ENCODE results near the gene SCUBE1. TPM values are rescaled to one million over a fixed set of nuclear protein-coding genes. Genes with fewer than 3 reads are reported as not detected.

SCUBE1 gene
- total RNA-seq, 1 donor from 2014 or later: 25.9 TPM

DNA sequence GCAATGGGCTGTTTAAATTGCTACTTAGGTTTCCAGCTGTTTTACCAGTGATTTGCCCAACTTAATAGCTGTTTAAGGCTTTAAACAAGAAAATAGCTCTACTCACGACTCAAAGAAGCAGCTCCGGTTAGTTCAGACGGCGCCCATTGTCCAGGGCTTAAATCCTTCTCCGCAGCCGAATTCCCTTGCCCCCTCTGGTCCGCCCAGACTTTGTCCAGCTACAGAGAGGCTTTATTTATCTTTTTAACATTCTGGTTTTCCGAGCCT lies 20.9 kb upstream of the SCUBE1 start:
- peak overlapping the region; percentile 68 for H3K4me2 ChIP-seq
- H3K36me3 Mint-ChIP-seq: no peaks in the 10 kb centered on the region
- H3K27me3 Mint-ChIP-seq (ENCODE audit: insufficient read depth, low read depth): peaks cover 24% of the 10 kb centered on the region
- peak; percentile 95 for DNase-seq (ENCODE audit: low spot score)
- no peaks in the 10 kb centered on the region for H4K20me1 ChIP-seq (ENCODE audit: low read depth)
- TF ChIP-seq EZH2phosphoT487 (IDR thresholded peaks at IDR 0.05) (peak; percentile 69), EZH2 (IDR thresholded peaks at IDR 0.05) (no peak)
- no peaks in the 10 kb centered on the region for H3K9me3 Mint-ChIP-seq
- H3K9me3 ChIP-seq (ENCODE audit: low read depth): no peaks in the 10 kb centered on the region
- peaks cover 36% of the 10 kb centered on the region for H3K4me1 Mint-ChIP-seq
- H3K27ac Mint-ChIP-seq: peak overlapping the region; percentile 65
- peaks cover 36% of the 10 kb centered on the region for H3F3A ChIP-seq (ENCODE audit: low read depth)
- H3K36me3 ChIP-seq: no peaks in the 10 kb centered on the region
- peak overlapping the region; percentile 92 for H3K27ac ChIP-seq
- H3K79me2 ChIP-seq (ENCODE audit: low read depth): no peaks in the 10 kb centered on the region
- peak overlapping the region; percentile 37 for H3K4me3 Mint-ChIP-seq
- H3K4me3 ChIP-seq: no peak overlapping the region
- H2AFZ ChIP-seq (replicated peaks): no peak overlapping the region
- H3K9ac ChIP-seq: no peak overlapping the region
- peaks cover 56% of the 10 kb centered on the region for H3K4me1 ChIP-seq
- peaks cover 7% of the 10 kb centered on the region for H3K27me3 ChIP-seq

DNA sequence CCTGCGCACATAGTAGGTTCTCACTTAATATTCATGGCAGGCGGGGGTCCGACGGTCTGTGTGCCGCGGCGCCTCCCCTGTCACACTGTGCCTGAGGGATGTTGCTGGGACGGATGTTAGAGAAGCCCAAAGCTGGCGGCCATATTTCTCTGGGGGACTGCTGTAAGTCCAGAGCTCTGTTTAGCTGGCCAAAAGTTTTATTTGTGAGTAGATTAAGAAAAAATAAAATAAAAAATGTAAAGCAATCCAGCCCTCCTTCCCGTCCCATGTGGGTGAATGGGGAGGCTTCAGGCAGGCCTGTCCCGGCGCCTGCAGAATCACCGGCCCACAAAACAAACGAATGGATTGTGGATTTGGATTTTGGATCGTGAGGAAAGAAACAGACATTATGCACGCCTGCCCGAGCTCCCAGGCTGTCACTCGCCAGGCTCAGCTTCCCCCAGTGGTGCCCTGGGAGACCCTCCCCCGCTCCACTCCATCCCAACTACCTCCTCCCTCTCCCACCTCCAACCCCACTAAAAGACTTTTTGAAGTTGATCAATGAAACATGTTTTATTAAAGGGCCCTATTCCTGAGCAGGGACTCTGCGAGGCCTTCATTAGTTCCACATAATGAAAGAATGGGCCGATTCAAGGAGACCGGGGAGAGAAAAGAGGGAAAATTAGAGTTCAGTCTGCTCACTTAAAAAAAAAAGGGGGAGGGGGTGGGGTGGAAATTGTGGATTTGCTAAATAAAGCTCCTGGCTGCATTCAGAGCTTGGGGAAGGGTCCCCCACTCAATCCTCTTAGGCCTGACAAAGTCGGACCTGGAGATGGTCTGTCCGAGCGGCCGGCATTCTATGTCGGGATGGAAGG lies 20.4 kb upstream of the SCUBE1 start:
- Histone ChIP-seq H3K4me1 (peaks cover 56% of the 10 kb centered on the region), H2AFZ (replicated peaks) (no peak overlapping the region), H3K9ac (no peak overlapping the region), H3F3A (ENCODE audit: low read depth) (peaks cover 36% of the 10 kb centered on the region), H3K27ac (peak overlapping the region; percentile 92), H3K36me3 (no peaks in the 10 kb centered on the region), H3K9me3 (ENCODE audit: low read depth) (no peaks in the 10 kb centered on the region), H3K4me2 (peak overlapping the region; percentile 68), H3K79me2 (ENCODE audit: low read depth) (no peaks in the 10 kb centered on the region), H4K20me1 (ENCODE audit: low read depth) (no peaks in the 10 kb centered on the region), H3K4me3 (peak overlapping the region; percentile 25), H3K27me3 (peaks cover 7% of the 10 kb centered on the region)
- H3K4me3 Mint-ChIP-seq: peak overlapping the region; percentile 57
- peaks cover 36% of the 10 kb centered on the region for H3K4me1 Mint-ChIP-seq
- TF ChIP-seq EZH2phosphoT487 (IDR thresholded peaks at IDR 0.05) (no peak), EZH2 (IDR thresholded peaks at IDR 0.05) (peak; percentile 59)
- TF ChIP-seq, protein P1, sequence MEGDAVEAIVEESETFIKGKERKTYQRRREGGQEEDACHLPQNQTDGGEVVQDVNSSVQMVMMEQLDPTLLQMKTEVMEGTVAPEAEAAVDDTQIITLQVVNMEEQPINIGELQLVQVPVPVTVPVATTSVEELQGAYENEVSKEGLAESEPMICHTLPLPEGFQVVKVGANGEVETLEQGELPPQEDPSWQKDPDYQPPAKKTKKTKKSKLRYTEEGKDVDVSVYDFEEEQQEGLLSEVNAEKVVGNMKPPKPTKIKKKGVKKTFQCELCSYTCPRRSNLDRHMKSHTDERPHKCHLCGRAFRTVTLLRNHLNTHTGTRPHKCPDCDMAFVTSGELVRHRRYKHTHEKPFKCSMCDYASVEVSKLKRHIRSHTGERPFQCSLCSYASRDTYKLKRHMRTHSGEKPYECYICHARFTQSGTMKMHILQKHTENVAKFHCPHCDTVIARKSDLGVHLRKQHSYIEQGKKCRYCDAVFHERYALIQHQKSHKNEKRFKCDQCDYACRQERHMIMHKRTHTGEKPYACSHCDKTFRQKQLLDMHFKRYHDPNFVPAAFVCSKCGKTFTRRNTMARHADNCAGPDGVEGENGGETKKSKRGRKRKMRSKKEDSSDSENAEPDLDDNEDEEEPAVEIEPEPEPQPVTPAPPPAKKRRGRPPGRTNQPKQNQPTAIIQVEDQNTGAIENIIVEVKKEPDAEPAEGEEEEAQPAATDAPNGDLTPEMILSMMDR (IDR thresholded peaks at IDR 0.05): no peak
- H3K27ac Mint-ChIP-seq: peak overlapping the region; percentile 85
- H3K9me3 Mint-ChIP-seq: no peaks in the 10 kb centered on the region
- peak; percentile 89 for DNase-seq (ENCODE audit: low spot score)
- H3K27me3 Mint-ChIP-seq (ENCODE audit: insufficient read depth, low read depth): peaks cover 24% of the 10 kb centered on the region
- no peaks in the 10 kb centered on the region for H3K36me3 Mint-ChIP-seq

DNA sequence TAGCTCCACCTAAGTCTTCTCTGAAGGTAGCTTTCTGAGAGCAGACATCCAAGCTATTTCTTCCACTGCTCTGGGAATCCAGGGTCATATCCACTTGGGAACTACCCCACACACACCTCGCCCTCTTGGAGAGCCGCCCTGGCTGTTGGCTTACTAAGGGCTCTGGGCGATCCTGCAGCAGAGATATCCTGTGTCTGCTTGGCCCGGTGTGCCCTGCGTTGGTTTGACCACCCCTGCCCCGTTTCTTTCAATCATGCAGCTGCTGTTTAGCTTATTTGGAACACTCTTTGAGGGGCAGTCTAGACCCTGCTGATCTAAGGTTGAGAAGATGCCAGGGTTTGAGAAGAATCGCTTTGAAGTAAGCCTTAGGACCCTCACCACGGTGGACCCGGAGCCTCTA lies 17.4 kb upstream of the SCUBE1 start:
- Mint-ChIP-seq H3K36me3 (no peaks in the 10 kb centered on the region), H3K9me3 (no peaks in the 10 kb centered on the region)
- DNase-seq (ENCODE audit: low spot score): no peak

More for the DNA sequence above, 17.4 kb upstream of the SCUBE1 start:
- H3K4me3 ChIP-seq: no peak overlapping the region
- Mint-ChIP-seq H3K4me1 (peaks cover 43% of the 10 kb centered on the region), H3K27me3 (ENCODE audit: insufficient read depth, low read depth) (peaks cover 18% of the 10 kb centered on the region), H3K27ac (no peak overlapping the region), H3K4me3 (no peak overlapping the region)
- no peaks in the 10 kb centered on the region for H3K9me3 ChIP-seq (ENCODE audit: low read depth)
- no peak overlapping the region for H3K9ac ChIP-seq
- no peaks in the 10 kb centered on the region for H4K20me1 ChIP-seq (ENCODE audit: low read depth)
- H3F3A ChIP-seq (ENCODE audit: low read depth): peaks cover 36% of the 10 kb centered on the region
- no peak for TF ChIP-seq EZH2 (IDR thresholded peaks at IDR 0.05)
- TF ChIP-seq EZH2phosphoT487 (IDR thresholded peaks at IDR 0.05): no peak
- TF ChIP-seq, protein P1 (IDR thresholded peaks at IDR 0.05): no peak
- H3K4me1 ChIP-seq: peaks cover 50% of the 10 kb centered on the region
- H2AFZ ChIP-seq (replicated peaks): peak overlapping the region; percentile 13
- H3K27ac ChIP-seq: no peak overlapping the region
- H3K27me3 ChIP-seq: no peaks in the 10 kb centered on the region
- no peaks in the 10 kb centered on the region for H3K36me3 ChIP-seq
- H3K79me2 ChIP-seq (ENCODE audit: low read depth): no peaks in the 10 kb centered on the region
- H3K4me2 ChIP-seq: no peak overlapping the region
